GM21737 (cell line): ENCODE measurements around the gene TVP23C.

Source experiments
- ATAC-seq: cut with Tn5 transposase; IDR thresholded peaks from one replicate; pipeline ENCODE4 v1.9.1; 2021; ENCODE audit warnings: mild to moderate bottlenecking, moderate library complexity; ENCODE audit not compliant: unreplicated experiment

The TVP23C gene

GRCh38 chr17:15465045-15465701 is 98.1 kb downstream of the TVP23C start:
- no peak for ATAC-seq

GRCh38 chr17:15464231-15464985 is 98.9 kb downstream of the TVP23C start:
- ATAC-seq, result no peak

- no peak for ATAC-seq
Measured at GRCh38 chr17:15462976-15463772, 100.1 kb downstream of the TVP23C start.

GRCh38 chr17:15457723-15458094 is 105.6 kb downstream of the TVP23C start:
- ATAC-seq, result no peak

GRCh38 chr17:15456972-15457722 is 106.1 kb downstream of the TVP23C start:
- ATAC-seq, result no peak

GRCh38 chr17:15456496-15456895 is 106.8 kb downstream of the TVP23C start:
- ATAC-seq, result no peak

GRCh38 chr17:15454346-15454745 is 108.9 kb downstream of the TVP23C start:
- ATAC-seq, result no peak

- no peak for ATAC-seq
Measured at GRCh38 chr17:15453782-15454181, 109.5 kb downstream of the TVP23C start.

- ATAC-seq, result no peak
Measured at GRCh38 chr17:15453246-15453645, 110.0 kb downstream of the TVP23C start.

GRCh38 chr17:15452746-15453145 is 110.5 kb downstream of the TVP23C start:
- no peak for ATAC-seq
